Measurements from ENCODE around the gene TFAP2A. TPM values are rescaled to one million over a fixed set of nuclear protein-coding genes. Genes with fewer than 3 reads are reported as not detected.
A peak's percentile ranks its signal among the peaks of the same experiment; 100 is the strongest.

The TFAP2A gene
- total RNA-seq, 1 donor from 2014 or later, result 20.7 TPM

- DNase-seq (ENCODE audit: low spot score), result no peak
Observed at GRCh38 chr6:10425975-10426780, 11.3 kb upstream of the TFAP2A start.

- no peak for DNase-seq (ENCODE audit: low spot score)
Observed at GRCh38 chr6:10425176-10425974, 10.5 kb upstream of the TFAP2A start.

- no peak for DNase-seq (ENCODE audit: low spot score)
Observed at GRCh38 chr6:10424040-10424439, 9.2 kb upstream of the TFAP2A start.

GRCh38 chr6:10422737-10423034 is 7.8 kb upstream of the TFAP2A start:
- no peak for DNase-seq (ENCODE audit: low spot score)

- no peak for DNase-seq (ENCODE audit: low spot score)
Observed at GRCh38 chr6:10421921-10422736, 7.3 kb upstream of the TFAP2A start.

- DNase-seq (ENCODE audit: low spot score), result no peak
Observed at GRCh38 chr6:10421158-10421920, 6.5 kb upstream of the TFAP2A start.

GRCh38 chr6:10420546-10421157 is 5.8 kb upstream of the TFAP2A start:
- no peak for DNase-seq (ENCODE audit: low spot score)

- DNase-seq (ENCODE audit: low spot score), result no peak
Observed at GRCh38 chr6:10419749-10420545, 5.1 kb upstream of the TFAP2A start.

GRCh38 chr6:10418862-10419748 is 4.2 kb upstream of the TFAP2A start:
- DNase-seq (ENCODE audit: low spot score), result peak; percentile 63

GRCh38 chr6:10418361-10418861 is 3.5 kb upstream of the TFAP2A start:
- no peak for DNase-seq (ENCODE audit: low spot score)

- DNase-seq (ENCODE audit: low spot score), result no peak
Observed at GRCh38 chr6:10417681-10418104, 2.8 kb upstream of the TFAP2A start.

GRCh38 chr6:10416863-10417641 is 2.2 kb upstream of the TFAP2A start:
- no peak for DNase-seq (ENCODE audit: low spot score)

- no peak for DNase-seq (ENCODE audit: low spot score)
Observed at GRCh38 chr6:10416516-10416862, 1.6 kb upstream of the TFAP2A start.

- no peak for DNase-seq (ENCODE audit: low spot score)
Observed at GRCh38 chr6:10415617-10416480, 975 bp upstream of the TFAP2A start.

- no peak for DNase-seq (ENCODE audit: low spot score)
Observed at GRCh38 chr6:10413850-10414738, 780 bp downstream of the TFAP2A start.

- DNase-seq (ENCODE audit: low spot score), result no peak
Observed at GRCh38 chr6:10413262-10413849, 1.5 kb downstream of the TFAP2A start.

All from umbilical cord (tissue), 2 donors.